Body of pancreas (tissue), 4 donors: ENCODE measurements around the gene TSC1.

ENCODE experiments used
- CTCF ChIP-seq, 7 experiments: fragments of 450-650 bp in 4 of 7; fragments of 200-600 bp in 3 of 7; sonication (generic) in 3 of 7; IDR thresholded peaks; one replicate each; pipeline ENCODE4 v1.5.1; 2016 to 2019; ENCODE audit warnings: antibody characterized with exemption in 7 of 7
- POLR2A ChIP-seq, 3 donors: fragments of 450-650 bp; IDR thresholded peaks; one replicate each; pipeline ENCODE4 v1.6.1; 2016; ENCODE audit warnings: antibody characterized with exemption in 3 of 3, mild to moderate bottlenecking in 2 of 3

- TF ChIP-seq POLR2A (IDR thresholded peaks at IDR 0.05): no peak
- no peak for TF ChIP-seq CTCF (IDR thresholded peaks at IDR 0.05)
Observed at GRCh38 chr9:132888151-132888550, 56.3 kb downstream of the TSC1 start.
